H1 (cell line): ENCODE results near the gene ACBD4. TPM values are rescaled to one million over a fixed set of nuclear protein-coding genes. Genes with fewer than 3 reads are reported as not detected.

Experiments
- CTCF ChIA-PET: fragments of 300-600 bp; sonication (Branson Sonifier 250); formaldehyde crosslinking; loops from one replicate; lab custom pipeline; 2021; ENCODE audit not compliant: partially characterized antibody; lab: Charles Lee
- POLR2A ChIA-PET: fragments of 300-600 bp; sonication (Branson Sonifier 250); formaldehyde crosslinking; loops from one replicate; lab custom pipeline; 2021; ENCODE audit warnings: inconsistent platforms; ENCODE audit not compliant: partially characterized antibody; lab: Charles Lee
- DNase-seq, 2 experiments: peaks; one replicate each; pipeline versions ENCODE4 v3.0.0 to v3.0.0-alpha.2; 2010 to 2022; ENCODE audit warnings: low spot score in 2 of 2, low read depth in 1 of 2, mixed read lengths in 1 of 2
- FAIRE-seq: peaks from 2 replicates; lab custom pipeline; 2011; peaks lifted over from hg19 to GRCh38; lab: Jason Lieb, UNC
- H2AFZ ChIP-seq: 2 replicates; pipeline ENCODE4 v1.8.1; 2012; ENCODE audit warnings: low read length, inconsistent platforms
- H2AK5ac ChIP-seq: 2 replicates; pipeline ENCODE4 v1.6.1; 2013; ENCODE audit warnings: low read depth, low read length
- H2BK120ac ChIP-seq: replicated peaks from 2 replicates; pipeline ENCODE3; 2013; ENCODE audit warnings: low read depth, low read length, inconsistent platforms
- H2BK12ac ChIP-seq: 2 replicates; pipeline ENCODE4 v1.6.1; 2013; ENCODE audit warnings: low read depth, low read length
- H2BK15ac ChIP-seq: 2 replicates; pipeline ENCODE4 v1.6.1; 2013; ENCODE audit warnings: low read length
- H2BK20ac ChIP-seq: 2 replicates; pipeline ENCODE4 v1.6.1; 2013; ENCODE audit warnings: low read length
- H2BK5ac ChIP-seq: 2 replicates; pipeline ENCODE4 v1.6.1; 2013; ENCODE audit warnings: low read depth, low read length
- H3K14ac ChIP-seq: 2 replicates; pipeline ENCODE4 v1.6.1; 2013; ENCODE audit warnings: inconsistent platforms; ENCODE audit not compliant: insufficient read length
- H3K18ac ChIP-seq: 2 replicates; pipeline ENCODE4 v1.6.1; 2013; ENCODE audit warnings: low read length; ENCODE audit errors: extremely low read depth
- H3K23ac ChIP-seq: 2 replicates; pipeline ENCODE4 v1.6.1; 2013; ENCODE audit warnings: inconsistent platforms; ENCODE audit not compliant: insufficient read length
- H3K23me2 ChIP-seq: 2 replicates; pipeline ENCODE4 v1.6.1; 2013; ENCODE audit warnings: low read depth, low read length
- H3K27ac ChIP-seq: 2 replicates; pipeline ENCODE4 v1.6.1; 2011; ENCODE audit warnings: low read depth, low read length, inconsistent platforms
- H3K27me3 ChIP-seq, 4 experiments: replicated peaks in 1 of 4; 1 replicate in 1 of 4; 2 replicates in 3 of 4; pipeline versions ENCODE4 v1.6.1 to v1.8.1; 2011 to 2013; ENCODE audit warnings: low read length in 3 of 4, mild to moderate bottlenecking in 3 of 4, inconsistent platforms in 2 of 4, mixed read lengths in 2 of 4, moderate library complexity in 1 of 4; ENCODE audit not compliant: control insufficient read depth in 3 of 4, insufficient read depth in 3 of 4; ENCODE audit errors: extremely low read depth in 1 of 4
- H3K36me3 ChIP-seq, 4 experiments: 2 replicates each; pipeline versions ENCODE4 v1.6.1 to v1.8.1; 2011 to 2013; ENCODE audit warnings: mild to moderate bottlenecking in 4 of 4, low read length in 3 of 4, moderate library complexity in 2 of 4, control low read depth in 1 of 4, inconsistent platforms in 1 of 4; ENCODE audit not compliant: insufficient read depth in 4 of 4, control insufficient read depth in 2 of 4
- H3K4ac ChIP-seq: replicated peaks from 2 replicates; pipeline ENCODE3; 2013; ENCODE audit warnings: low read length, low read depth, mixed read lengths, inconsistent platforms; ENCODE audit not compliant: insufficient read length
- H3K4me1 ChIP-seq, 4 experiments: replicated peaks in 1 of 4; 1 replicate in 1 of 4; 2 replicates in 3 of 4; pipeline versions ENCODE4 v1.6.1 to v1.8.1; 2011 to 2013; ENCODE audit warnings: low read length in 3 of 4, inconsistent platforms in 2 of 4, mixed read lengths in 1 of 4; ENCODE audit not compliant: insufficient read depth in 4 of 4, control insufficient read depth in 3 of 4
- H3K4me2 ChIP-seq, 2 experiments: 2 replicates each; pipeline versions ENCODE4 v1.6.1 to v1.8.1; 2011 to 2013; ENCODE audit warnings: low read depth in 2 of 2, low read length in 2 of 2, control low read depth in 1 of 2, inconsistent platforms in 1 of 2, mild to moderate bottlenecking in 1 of 2; ENCODE audit not compliant: insufficient read depth in 1 of 2
- H3K4me3 ChIP-seq, 4 experiments: fragments of 200-600, 300-600 bp in 1 of 4; sonication (generic), shearing (Covaris generic), sonication (Bioruptor Twin) in 1 of 4; 2 replicates each; pipeline versions ENCODE4 v1.5.1 to v1.8.1; 2011 to 2016; ENCODE audit warnings: low read length in 4 of 4, low read depth in 3 of 4, control low read depth in 2 of 4, inconsistent platforms in 2 of 4, mild to moderate bottlenecking in 2 of 4, mixed read lengths in 1 of 4, moderate library complexity in 1 of 4; ENCODE audit not compliant: insufficient read depth in 2 of 4; ENCODE audit errors: extremely low read depth in 1 of 4
- H3K56ac ChIP-seq: replicated peaks from 2 replicates; pipeline ENCODE3; 2013; ENCODE audit warnings: low read depth, mild to moderate bottlenecking, mixed read lengths, low read length, inconsistent platforms; ENCODE audit not compliant: insufficient read length
- H3K79me1 ChIP-seq: 2 replicates; pipeline ENCODE4 v1.6.1; 2013; ENCODE audit warnings: low read depth, low read length, control low read depth
- H3K79me2 ChIP-seq, 2 experiments: 2 replicates each; pipeline versions ENCODE4 v1.6.1 to v1.8.1; 2012 to 2013; ENCODE audit warnings: low read length in 2 of 2, mild to moderate bottlenecking in 2 of 2, inconsistent platforms in 1 of 2; ENCODE audit not compliant: insufficient read depth in 2 of 2, control insufficient read depth in 1 of 2
- H3K9ac ChIP-seq, 4 experiments: replicated peaks in 1 of 4; 1 replicate in 1 of 4; 2 replicates in 3 of 4; pipeline versions ENCODE4 v1.6.1 to v1.8.1; 2011 to 2013; ENCODE audit warnings: low read depth in 3 of 4, low read length in 3 of 4, control low read depth in 2 of 4, mild to moderate bottlenecking in 2 of 4, moderate library complexity in 2 of 4, inconsistent platforms in 1 of 4; ENCODE audit errors: extremely low read depth in 1 of 4
- H3K9me3 ChIP-seq, 2 experiments: 2 replicates each; pipeline versions ENCODE4 v1.6.1 to v1.8.1; 2012 to 2013; ENCODE audit warnings: mild to moderate bottlenecking in 2 of 2, moderate library complexity in 2 of 2, control low read depth in 1 of 2, inconsistent platforms in 1 of 2, low read depth in 1 of 2, low read length in 1 of 2, mixed read lengths in 1 of 2; ENCODE audit not compliant: insufficient read depth in 2 of 2
- H4K20me1 ChIP-seq, 2 experiments: replicated peaks in 1 of 2; 2 replicates each; pipeline versions ENCODE3 to v1.8.1; 2011 to 2013; ENCODE audit warnings: inconsistent platforms in 2 of 2, low read length in 2 of 2, mild to moderate bottlenecking in 1 of 2; ENCODE audit not compliant: insufficient read depth in 2 of 2, control insufficient read depth in 1 of 2
- H4K5ac ChIP-seq: 2 replicates; pipeline ENCODE4 v1.6.1; 2013; ENCODE audit warnings: low read length, low read depth, mixed read lengths, inconsistent platforms; ENCODE audit not compliant: insufficient read length
- H4K8ac ChIP-seq: 2 replicates; pipeline ENCODE4 v1.8.0; 2013; ENCODE audit warnings: mild to moderate bottlenecking, moderate library complexity, low read length, inconsistent platforms; ENCODE audit not compliant: insufficient read depth; ENCODE audit errors: extremely low read depth
- H4K91ac ChIP-seq: replicated peaks from 2 replicates; pipeline ENCODE3; 2013; ENCODE audit warnings: low read length, mixed read lengths, inconsistent platforms; ENCODE audit not compliant: insufficient read length
- BCL11A ChIP-seq, 2 experiments: IDR thresholded peaks; one replicate each; pipeline ENCODE4 v1.6.1; 2011; ENCODE audit warnings: low read depth in 2 of 2, low read length in 2 of 2, mild to moderate bottlenecking in 2 of 2
- EGR1 ChIP-seq: IDR thresholded peaks from 2 replicates; pipeline ENCODE4 v1.6.1; 2011; ENCODE audit warnings: low read depth, low read length, borderline replicate concordance
- EP300 ChIP-seq, 2 experiments: IDR thresholded peaks; 1 replicate in 1 of 2; 2 replicates in 1 of 2; pipeline ENCODE4 v1.6.1; 2011 to 2012; ENCODE audit warnings: low read depth in 2 of 2, low read length in 2 of 2, mild to moderate bottlenecking in 2 of 2, borderline replicate concordance in 1 of 2, inconsistent platforms in 1 of 2, moderate library complexity in 1 of 2
- GABPA ChIP-seq: IDR thresholded peaks from 2 replicates; pipeline ENCODE4 v1.6.1; 2011; ENCODE audit warnings: mild to moderate bottlenecking, low read length, moderate library complexity, borderline replicate concordance; ENCODE audit not compliant: insufficient read depth
- NANOG ChIP-seq: IDR thresholded peaks from 2 replicates; pipeline ENCODE4 v1.6.1; 2011; ENCODE audit warnings: low read length, low read depth, mild to moderate bottlenecking, inconsistent platforms; ENCODE audit not compliant: insufficient read depth, poor library complexity, severe bottlenecking
- RBBP5 ChIP-seq: IDR thresholded peaks from 2 replicates; pipeline ENCODE4 v1.7.1; 2012; ENCODE audit warnings: low read depth, mild to moderate bottlenecking, inconsistent platforms, low read length, moderate library complexity, borderline replicate concordance
- SAP30 ChIP-seq: fragments of 300-600 bp; sonication (generic); IDR thresholded peaks from 2 replicates; pipeline ENCODE4 v1.7.1; 2012; ENCODE audit warnings: low read length, moderate library complexity, mild to moderate bottlenecking, inconsistent platforms; ENCODE audit not compliant: insufficient read depth, insufficient replicate concordance
- SP2 ChIP-seq: IDR thresholded peaks from 2 replicates; pipeline ENCODE4 v1.6.1; 2012; ENCODE audit warnings: mild to moderate bottlenecking, low read length, inconsistent platforms
- ZNF274 ChIP-seq: IDR thresholded peaks from 2 replicates; pipeline ENCODE4 v1.7.0; 2012; ENCODE audit warnings: low read length, borderline replicate concordance; ENCODE audit errors: extremely low read depth
- WGBS, 2 experiments: shearing (Covaris generic) in 1 of 2; methylation state at CpG; one replicate each; pipeline versions ENCODE4 v1.1.6 to v1.1.7; 2013 to 2015; ENCODE audit warnings: low lambda C conversion rate in 2 of 2, mixed read lengths in 2 of 2, inconsistent platforms in 1 of 2, low coverage in 1 of 2, missing lambda C conversion rate in 1 of 2; ENCODE audit not compliant: insufficient replicate concordance in 2 of 2, insufficient coverage in 1 of 2, insufficient read length in 1 of 2; ENCODE audit errors: extremely low coverage in 1 of 2, missing lambda C conversion rate in 1 of 2; 5-methylcytosine and 5-hydroxymethylcytosine counted together
- polyA plus RNA-seq, 7 experiments: library from polyadenylated mRNA; depleted of rRNA in 3 of 7; stranded (reverse) in 5 of 7; unstranded in 2 of 7; fragments of >200 nt in 5 of 7; fragments of 200-250 nt in 2 of 7; gene quantifications; 1 replicate in 5 of 7; 2 replicates in 1 of 7; 4 replicates in 1 of 7; pipeline versions ENCODE4 v1.2.1 to v1.2.3, GENCODE V29; 2011 to 2013; ENCODE audit warnings: missing spikeins in 2 of 7, mixed read lengths in 2 of 7
- total RNA-seq: library from RNA; stranded (reverse); fragmentation: NEBNext Ultra II Directional; extraction: Animal tissue kit (Norgen Biotek cat#: 25700); gene quantifications from 2 replicates; pipeline ENCODE4 v1.2.1, GENCODE V29; 2021

The ACBD4 gene
- total and polyA plus RNA-seq, 2 of the 8 experiments (the other 6 are each of a cell fraction or from before 2014, with no cell fraction given) = 7.3 to 10.7 TPM

- Histone ChIP-seq H4K8ac (no peak overlapping the region), H2BK5ac (no peak overlapping the region), H3K23ac (no peak overlapping the region), H4K5ac (no peak overlapping the region), H3K23me2 (no peaks in the 10 kb centered on the region), H2BK12ac (no peak overlapping the region), H3K56ac (no peak overlapping the region), H2AK5ac (no peak overlapping the region), H3K9ac (no peak overlapping the region), H3K14ac (no peak overlapping the region), H3K4me2 (no peak overlapping the region), H4K20me1 (peaks cover 6 to 8% of the 10 kb centered on the region in 2 experiments), H3K27ac (no peak overlapping the region), H3K4me3 (no peak overlapping the region), H3K79me2 (no peaks in the 10 kb centered on the region), H2BK20ac (no peak overlapping the region), H4K91ac (no peak overlapping the region), H3K18ac (no peak overlapping the region), H3K79me1 (no peaks in the 10 kb centered on the region; the same call in 1 of the 2 replicates), H2BK15ac (no peak overlapping the region), H3K27me3 (no peaks in the 10 kb centered on the region), H2AFZ (no peak overlapping the region), H3K4me1 (no peaks in the 10 kb centered on the region; a peak in 1 of 7 replicates), H3K9me3 (no peaks in the 10 kb centered on the region), H3K36me3 (peaks cover 34 to 57% (median 46%) of the 10 kb centered on the region in 4 experiments), H2BK120ac (no peak overlapping the region), H3K4ac (no peak overlapping the region)
- no peak for DNase-seq
- no peak for FAIRE-seq
- ChIA-PET CTCF (interaction anchor here (1.1 to 8.1 kb wide), 9 partner anchors 10 to 187 kb away, joined by 3 to 67 read pairs (median 7); partner anchors contain the start of genes ACBD4 and PLCD3), POLR2A (interaction anchor here (1.1 to 2.2 kb wide), 5 partner anchors 10 to 47 kb away, joined by 3 to 7 read pairs (median 4); partner anchors contain the start of genes HEXIM1 and NMT1)
- WGBS, 2 experiments = 89% methylated on average over 9 of the region's 9 CpGs; no CpG with 5 or more reads in 1 of the 2 experiments
- TF ChIP-seq ZNF274 (no peak), EGR1 (no peak), GABPA (no peak), RBBP5 (no peak), NANOG (no peak), SAP30 (no peak), SP2 (no peak), BCL11A (IDR thresholded peaks at IDR 0.05; ENCODE audit: low read depth in 2 of 2, low read length in 2 of 2) (no peak), EP300 (IDR thresholded peaks at IDR 0.05; ENCODE audit: borderline replicate concordance in 1 of 2, low read depth in 2 of 2, low read length in 2 of 2) (no peak)
Observed at GRCh38 chr17:45108051-45108450, 27.4 kb upstream of the ACBD4 start.
